ENCODE measurements around the gene NLK. TPM values are rescaled to one million over a fixed set of nuclear protein-coding genes. Genes with fewer than 3 reads are reported as not detected.
A peak's percentile ranks its signal among the peaks of the same experiment; 100 is the strongest.

NLK gene
- total RNA-seq, 1 experiment from 2014 or later, result 28.0 TPM

GRCh38 chr17:28008513-28008912, 34.0 kb upstream of the NLK start:
- H3K9me3 ChIP-seq (ENCODE audit: control insufficient read depth, insufficient read depth, low read depth, low read length), result no peaks in the 10 kb centered on the region
- H3K27me3 ChIP-seq (ENCODE audit: control insufficient read depth, insufficient read depth, low read length), result no peaks in the 10 kb centered on the region; the same call in 1 of the 2 replicates
- H3K4me3 ChIP-seq (ENCODE audit: low read depth in 2 of 2, low read length in 2 of 2), result no peak overlapping the region
- ATAC-seq (no peak), DNase-seq (ENCODE audit: low read depth, low spot score) (no peak)
- TF ChIP-seq CTCF (IDR thresholded peaks at IDR 0.05) (no peak), POLR2AphosphoS5 (IDR thresholded peaks at IDR 0.05; ENCODE audit: low read depth, low read length) (no peak), TCF7L2 (IDR thresholded peaks at IDR 0.05; ENCODE audit: low read depth, low read length) (no peak), SIN3A (IDR thresholded peaks at IDR 0.05; ENCODE audit: borderline replicate concordance, insufficient read depth, low read depth, low read length) (no peak), REST (IDR thresholded peaks at IDR 0.05; ENCODE audit: insufficient read depth in 1 of 2, low read depth in 2 of 2, low read length in 1 of 2) (peak; percentile 94 to 95)
- intact Hi-C loops (cut with micrococcal nuclease; ENCODE audit: unreplicated experiment), result no loop called here
- H3K4me1 ChIP-seq (ENCODE audit: control insufficient read depth, insufficient read depth, low read length), result no peaks in the 10 kb centered on the region
- BruUV-seq (replicated peaks), result no TSS peak
- H3K27ac ChIP-seq (ENCODE audit: low read length), result no peak overlapping the region
- in situ Hi-C loops (cut with HindIII; ENCODE audit: low pct_unique_long_range_greater_than_20kb, low sequenced_read_pairs), result no loop called here
- no peaks in the 10 kb centered on the region for H3K36me3 ChIP-seq (ENCODE audit: control insufficient read depth, insufficient read depth, low read length)
- ChIA-PET CTCF (no interaction called here), POLR2A (no interaction called here)

GRCh38 chr17:28010406-28010805, 32.1 kb upstream of the NLK start:
- Histone ChIP-seq H3K4me1 (ENCODE audit: control insufficient read depth, insufficient read depth, low read length) (no peaks in the 10 kb centered on the region), H3K4me3 (ENCODE audit: low read depth in 2 of 2, low read length in 2 of 2) (no peak overlapping the region), H3K27me3 (ENCODE audit: control insufficient read depth, insufficient read depth, low read length) (peaks cover 4% of the 10 kb centered on the region; the same call in 1 of the 2 replicates), H3K36me3 (ENCODE audit: control insufficient read depth, insufficient read depth, low read length) (no peaks in the 10 kb centered on the region), H3K9me3 (ENCODE audit: control insufficient read depth, insufficient read depth, low read depth, low read length) (no peaks in the 10 kb centered on the region), H3K27ac (ENCODE audit: low read length) (no peak overlapping the region)
- POLR2A ChIA-PET, result interaction anchor here (0.5 to 0.6 kb wide), 2 partner anchors 11 to 185 kb away, joined by 3 read pairs; no protein-coding TSS in a partner anchor
- in situ Hi-C loops (cut with HindIII; ENCODE audit: low pct_unique_long_range_greater_than_20kb, low sequenced_read_pairs), result no loop called here
- DNase-seq (ENCODE audit: low read depth, low spot score) (no peak), ATAC-seq (no peak)
- intact Hi-C loops (cut with micrococcal nuclease; ENCODE audit: unreplicated experiment), result no loop called here
- no peak for TF ChIP-seq REST (IDR thresholded peaks at IDR 0.05; ENCODE audit: insufficient read depth in 1 of 2, low read depth in 2 of 2, low read length in 1 of 2)
- CTCF ChIA-PET, result no interaction called here
- BruUV-seq (replicated peaks), result no TSS peak
